Measurements from ENCODE around the gene GATD1. TPM values are rescaled to one million over a fixed set of nuclear protein-coding genes. Genes with fewer than 3 reads are reported as not detected.
A peak's percentile ranks its signal among the peaks of the same experiment; 100 is the strongest.

Gene GATD1
- total RNA-seq, 1 experiment from 2014 or later: 80.1 TPM

DNA sequence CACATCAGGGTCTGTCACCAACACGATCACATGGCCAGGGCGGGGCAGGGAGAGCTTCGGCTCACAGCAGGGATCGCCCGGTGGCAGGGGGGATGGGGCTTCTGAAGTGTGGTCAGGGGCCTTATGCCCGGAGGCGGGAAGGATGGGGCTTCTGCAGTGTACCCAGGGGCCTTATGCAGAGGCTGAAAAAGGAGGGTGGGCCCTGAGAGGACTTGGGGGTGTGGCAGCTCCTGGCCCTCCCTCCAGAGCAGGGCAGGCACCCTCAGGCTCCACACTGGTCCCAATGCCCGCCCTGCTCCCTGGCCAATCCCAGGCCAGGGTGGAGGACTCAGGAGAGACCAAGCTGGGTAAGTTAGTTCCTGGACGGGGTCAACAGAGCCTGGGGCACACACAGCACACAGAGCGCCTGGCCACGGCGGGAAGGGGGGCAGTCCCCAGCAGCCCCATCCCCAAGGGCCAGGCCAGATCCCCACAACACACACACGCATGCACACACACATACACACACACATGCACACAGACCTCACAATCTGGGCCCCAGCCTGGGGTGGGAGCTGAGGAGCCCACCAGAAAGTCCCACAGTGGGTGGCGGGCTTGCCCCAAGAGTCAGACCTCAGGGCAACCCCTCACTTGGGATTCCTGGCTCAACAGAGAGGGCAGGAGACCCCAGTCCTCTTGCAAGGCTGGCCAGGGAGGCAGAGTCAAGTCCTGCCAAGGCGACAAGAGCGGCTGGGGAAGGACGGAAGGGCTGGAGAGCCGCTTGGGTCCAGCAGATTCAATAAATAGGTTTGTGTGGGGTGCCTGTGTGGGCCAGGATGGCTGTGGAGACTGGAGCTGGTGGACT is 13.7 kb upstream of the GATD1 start:
- H3K36me3 ChIP-seq: peaks cover 35% of the 10 kb centered on the region
- peak; percentile 62 for DNase-seq
- no peaks in the 10 kb centered on the region for H3K27me3 ChIP-seq
- H3K4me3 ChIP-seq: no peak overlapping the region
- H3K9me3 ChIP-seq: no peaks in the 10 kb centered on the region

DNA sequence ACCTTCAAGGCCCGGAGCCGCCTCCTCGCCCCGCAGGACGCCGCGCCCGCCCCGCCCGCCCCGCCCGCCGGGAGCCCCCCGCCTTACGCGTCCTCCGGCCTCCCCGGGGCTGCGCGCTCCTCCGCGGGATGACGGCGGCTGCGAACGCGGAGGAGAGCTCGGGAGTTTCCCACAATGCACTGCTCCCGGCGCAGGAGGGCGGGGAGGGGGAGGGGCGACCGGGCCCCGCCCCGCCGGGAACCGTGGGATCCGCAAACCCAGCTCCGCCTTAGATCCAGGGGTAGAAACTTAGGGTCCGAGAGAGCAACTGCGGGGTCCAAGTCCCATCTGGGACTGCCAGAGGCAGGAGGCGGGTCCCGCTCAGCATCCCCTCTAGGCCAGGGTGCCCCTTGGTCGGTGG is 12.7 kb upstream of the GATD1 start, which contains the start of gene CEND1:
Gene CEND1, minus strand, starts transcription at position 148 of the 400 bp plus-strand sequence. CDS start 1,514 bp downstream, outside the sequence.
- no peak for DNase-seq
- no peaks in the 10 kb centered on the region for H3K27me3 ChIP-seq
- H3K9me3 ChIP-seq: no peaks in the 10 kb centered on the region
- H3K36me3 ChIP-seq: peaks cover 35% of the 10 kb centered on the region
- no peak within 1 kb of the TSS for H3K4me3 ChIP-seq

DNA sequence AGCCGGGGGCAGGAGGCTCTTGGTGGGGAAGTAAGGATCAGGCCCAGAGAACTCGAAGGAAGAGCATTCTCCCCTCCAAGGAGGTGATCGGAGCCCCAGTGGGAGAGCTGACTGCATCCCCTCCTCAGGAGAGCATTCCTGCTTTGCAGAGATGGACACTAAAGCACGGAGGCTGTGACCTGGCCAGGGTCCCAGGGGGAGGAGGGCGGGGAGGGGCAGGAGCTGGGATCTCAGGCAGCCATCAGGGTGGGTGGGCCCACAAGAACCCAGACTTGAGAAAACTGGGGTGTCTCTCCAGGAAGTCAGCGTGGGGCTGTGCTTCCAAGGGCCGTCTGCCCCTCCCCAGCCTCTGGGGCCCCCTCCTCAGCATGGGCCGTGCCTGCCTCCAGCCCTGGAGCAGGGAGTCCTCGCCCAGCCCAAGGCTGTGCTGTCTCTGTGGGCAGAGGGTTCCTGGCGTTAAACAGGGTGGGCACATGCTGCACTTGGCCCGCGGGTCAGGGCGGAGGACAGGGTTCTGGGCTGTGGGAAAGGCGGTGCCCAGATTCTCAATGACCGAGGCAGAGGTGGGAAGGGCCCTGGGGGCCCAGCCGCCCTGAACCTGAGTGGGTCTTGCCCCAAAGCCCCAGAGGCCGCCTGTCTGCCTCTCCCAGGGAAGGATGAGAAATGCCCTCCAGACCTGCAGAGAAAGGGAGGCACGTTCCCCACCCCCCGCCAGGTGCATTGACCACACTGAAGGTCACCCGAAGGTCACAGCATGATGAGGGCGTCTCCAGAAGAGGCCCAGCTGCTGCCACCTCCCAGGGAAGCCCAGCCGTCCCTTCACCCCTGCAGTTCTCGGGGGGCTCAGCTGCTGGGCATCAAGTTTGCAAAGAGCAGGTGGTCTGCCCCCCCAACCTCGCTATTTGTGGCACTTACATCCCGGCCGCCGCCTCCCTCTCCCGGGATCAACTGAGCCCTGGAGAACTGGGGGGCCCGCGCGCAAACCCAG is 12.0 kb upstream of the GATD1 start:
- Histone ChIP-seq H3K36me3 (peaks cover 29% of the 10 kb centered on the region), H3K4me3 (no peak overlapping the region), H3K27me3 (no peaks in the 10 kb centered on the region), H3K9me3 (no peaks in the 10 kb centered on the region)
- no peak for DNase-seq

GRCh38 chr11:788009-788640 is 10.8 kb upstream of the GATD1 start:
- no peaks in the 10 kb centered on the region for H3K27me3 ChIP-seq
- H3K9me3 ChIP-seq: no peaks in the 10 kb centered on the region
- peaks cover 17% of the 10 kb centered on the region for H3K36me3 ChIP-seq
- H3K4me3 ChIP-seq: no peak overlapping the region
- DNase-seq: no peak

DNA sequence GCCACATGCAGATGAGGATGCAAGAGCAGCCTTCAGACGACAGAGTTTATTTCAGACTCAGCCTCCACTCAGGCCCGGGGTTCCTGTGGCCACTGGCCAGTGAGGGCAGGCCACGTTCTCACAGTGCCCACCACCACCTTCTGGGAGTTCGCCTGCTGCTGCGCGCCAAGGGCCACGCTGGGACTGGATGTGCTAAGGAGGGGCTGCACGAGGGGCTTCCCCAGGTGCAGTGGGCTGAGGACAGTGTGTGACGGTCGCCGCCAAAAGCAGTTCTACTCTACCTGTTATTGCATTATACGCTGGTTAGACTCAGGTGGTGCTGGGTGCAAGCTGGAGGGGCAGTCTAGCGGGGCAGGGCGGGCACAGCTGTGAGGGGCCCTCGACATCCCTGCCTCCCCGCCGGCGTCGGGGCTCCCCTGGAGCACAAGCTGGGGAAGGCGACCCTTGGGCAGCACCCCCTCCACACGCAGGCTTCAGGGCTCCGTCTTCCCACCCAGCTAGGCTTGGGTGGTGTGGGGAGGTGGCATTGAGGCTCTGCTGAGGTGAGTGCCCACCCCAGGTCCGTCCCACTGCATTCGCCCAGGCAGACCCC is 9.9 kb upstream of the GATD1 start:
- peaks cover 10% of the 10 kb centered on the region for H3K36me3 ChIP-seq
- H3K9me3 ChIP-seq: no peaks in the 10 kb centered on the region
- no peaks in the 10 kb centered on the region for H3K27me3 ChIP-seq
- no peak overlapping the region for H3K4me3 ChIP-seq
- no peak for DNase-seq

- Histone ChIP-seq H3K27me3 (no peaks in the 10 kb centered on the region), H3K36me3 (peaks cover 4% of the 10 kb centered on the region; the same call in 1 of the 2 replicates), H3K9me3 (no peaks in the 10 kb centered on the region), H3K4me3 (no peak overlapping the region)
- DNase-seq: no peak
These were observed 9.2 kb upstream of the GATD1 start for GRCh38 chr11:786235-787083.

- H3K36me3 ChIP-seq: peaks cover 14% of the 10 kb centered on the region
- no peak overlapping the region for H3K4me3 ChIP-seq
- H3K27me3 ChIP-seq: no peaks in the 10 kb centered on the region
- DNase-seq: peak; percentile 95
- H3K9me3 ChIP-seq: no peaks in the 10 kb centered on the region
These were observed 6.3 kb upstream of the GATD1 start for GRCh38 chr11:783581-784015.

DNA sequence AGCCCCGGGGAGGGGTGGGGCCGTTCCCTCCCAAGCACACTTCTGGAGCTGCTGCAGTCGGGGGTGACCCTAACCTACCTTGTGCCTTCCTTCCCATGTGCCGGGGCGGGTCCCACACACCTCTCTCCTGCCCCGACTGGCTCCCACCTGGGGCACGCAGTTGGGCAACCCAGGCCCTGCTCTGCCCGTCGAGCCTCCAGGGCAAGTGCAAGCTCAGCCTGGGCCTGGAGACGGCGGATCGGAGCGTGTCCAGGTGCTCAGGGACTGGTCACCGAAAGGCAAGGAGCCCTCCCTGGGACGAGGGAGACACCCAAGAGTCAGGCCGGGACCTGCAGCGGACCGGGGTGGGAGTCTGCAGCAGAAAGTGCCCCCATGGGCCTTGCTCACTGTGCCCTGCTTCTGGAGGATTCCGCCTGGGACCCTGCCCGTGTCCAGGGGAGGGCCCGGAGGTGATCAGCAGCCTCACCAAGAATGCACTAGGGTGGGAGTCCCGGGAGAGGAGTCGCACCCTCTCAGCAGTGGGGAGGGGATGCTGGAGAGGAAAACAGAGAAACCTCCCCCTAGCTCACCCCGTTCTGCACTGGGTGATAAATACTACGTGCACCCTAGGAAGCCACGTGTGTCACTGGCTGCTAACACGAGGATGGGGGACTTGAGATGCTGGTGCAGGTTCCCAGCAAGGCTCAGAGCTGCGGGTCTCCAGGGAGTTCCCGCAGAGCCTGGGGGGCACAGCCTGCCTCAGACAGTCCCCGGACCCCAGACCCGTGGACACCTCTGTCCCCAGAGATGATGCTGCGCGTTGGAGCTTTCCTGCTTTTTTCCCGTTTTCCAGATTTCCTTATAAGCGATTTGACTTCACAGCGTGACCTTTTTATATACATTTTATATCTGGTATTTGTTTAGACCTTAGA is 5.2 kb upstream of the GATD1 start:
- H3K9me3 ChIP-seq: no peaks in the 10 kb centered on the region
- peaks cover 18% of the 10 kb centered on the region for H3K36me3 ChIP-seq
- no peaks in the 10 kb centered on the region for H3K27me3 ChIP-seq
- H3K4me3 ChIP-seq: no peak overlapping the region
- DNase-seq: no peak

DNA sequence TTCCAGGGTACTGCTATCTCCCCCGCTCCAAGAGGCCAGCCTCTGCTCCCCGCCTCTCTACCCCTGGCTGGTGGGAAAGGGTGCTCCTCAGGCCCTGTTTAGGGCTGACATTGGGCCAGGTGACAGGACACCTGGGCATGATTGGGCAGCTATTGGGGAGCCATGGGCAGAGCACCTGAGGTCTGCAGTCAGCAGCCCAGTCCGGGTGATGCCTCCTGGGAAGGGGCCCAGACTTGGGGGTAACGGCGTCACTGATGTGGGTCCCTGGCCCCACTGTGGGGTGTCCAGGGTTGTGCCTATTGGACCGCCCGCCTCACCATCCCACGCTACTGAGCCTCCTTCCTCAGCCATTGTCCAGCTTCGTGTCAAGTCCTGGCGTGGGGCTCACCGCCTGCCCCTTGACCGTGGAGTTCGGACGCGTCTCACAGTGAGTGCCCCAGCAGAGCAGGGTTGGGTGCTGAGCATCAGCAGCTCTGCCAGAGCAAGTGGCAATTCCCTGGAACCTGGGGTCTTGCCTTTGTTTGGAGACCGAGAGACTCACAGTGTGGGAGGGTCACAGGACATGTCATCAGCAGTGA is 2.8 kb upstream of the GATD1 start:
- Histone ChIP-seq H3K9me3 (no peaks in the 10 kb centered on the region), H3K27me3 (no peaks in the 10 kb centered on the region), H3K4me3 (no peak overlapping the region), H3K36me3 (peaks cover 24% of the 10 kb centered on the region)
- no peak for DNase-seq

GRCh38 chr11:778976-779954 is 2.0 kb upstream of the GATD1 start:
- Histone ChIP-seq H3K9me3 (no peaks in the 10 kb centered on the region), H3K27me3 (no peaks in the 10 kb centered on the region), H3K4me3 (no peak overlapping the region), H3K36me3 (peaks cover 30% of the 10 kb centered on the region)
- DNase-seq: no peak

- no peaks in the 10 kb centered on the region for H3K27me3 ChIP-seq
- H3K36me3 ChIP-seq: peaks cover 53% of the 10 kb centered on the region
- DNase-seq: peak; percentile 28
- H3K4me3 ChIP-seq: peak overlapping the region; percentile 94
- no peaks in the 10 kb centered on the region for H3K9me3 ChIP-seq
These were observed 563 bp downstream of the GATD1 start for GRCh38 chr11:776561-777287.

DNA sequence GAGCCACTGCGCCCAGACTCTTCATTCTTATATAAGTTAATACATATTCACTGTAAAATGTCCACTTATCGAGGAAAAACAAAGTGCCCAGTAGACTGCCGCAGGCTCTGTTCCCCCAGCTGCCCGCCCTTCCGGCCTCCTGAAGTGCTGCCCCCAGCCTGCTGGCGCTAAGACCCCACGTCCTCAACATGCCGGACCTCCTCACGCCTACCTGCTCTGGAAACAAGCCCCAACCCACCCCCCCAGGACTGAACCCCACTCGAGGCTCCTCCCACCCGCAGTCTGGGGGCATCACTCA is 1.1 kb downstream of the GATD1 start:
- Histone ChIP-seq H3K9me3 (no peaks in the 10 kb centered on the region), H3K27me3 (no peaks in the 10 kb centered on the region), H3K4me3 (peak overlapping the region; percentile 94), H3K36me3 (peaks cover 58% of the 10 kb centered on the region)
- DNase-seq: no peak

Measured in MG63 (cell line).